ENCODE results near the gene NTRK1.

The NTRK1 gene

GRCh38 chr1:156860628-156861423 lies at the start of gene NTRK1:
Gene NTRK1, plus strand, starts transcription at chr1:156860865. Its CDS starts 70 bp downstream, at chr1:156860935.
- DNase-seq, result no peak

- DNase-seq, result no peak
These were observed 49.5 kb upstream of the NTRK1 start for GRCh38 chr1:156811168-156811567.

- DNase-seq, result no peak
These were observed 48.2 kb upstream of the NTRK1 start for GRCh38 chr1:156812293-156812990.

- no peak for DNase-seq
These were observed 47.4 kb upstream of the NTRK1 start for GRCh38 chr1:156813298-156813697.

GRCh38 chr1:156813750-156814570 lies 46.7 kb upstream of the NTRK1 start:
- no peak for DNase-seq

- DNase-seq, result no peak
These were observed 45.9 kb upstream of the NTRK1 start for GRCh38 chr1:156814571-156815260.

GRCh38 chr1:156815307-156815826 lies 45.3 kb upstream of the NTRK1 start:
- no peak for DNase-seq

GRCh38 chr1:156815961-156816422 lies 44.7 kb upstream of the NTRK1 start:
- no peak for DNase-seq

- no peak for DNase-seq
These were observed 43.9 kb upstream of the NTRK1 start, which contains the start of gene SH2D2A for GRCh38 chr1:156816561-156817328. Gene SH2D2A, minus strand, starts transcription at chr1:156816848. Its CDS starts 140 bp downstream, at chr1:156816708.

- DNase-seq, result no peak
These were observed 38.9 kb upstream of the NTRK1 start for GRCh38 chr1:156821801-156822200.

GRCh38 chr1:156822680-156823079 lies 38.0 kb upstream of the NTRK1 start:
- no peak for DNase-seq

GRCh38 chr1:156823210-156823790 lies 37.4 kb upstream of the NTRK1 start:
- DNase-seq, result no peak

GRCh38 chr1:156826630-156827029 lies 34.0 kb upstream of the NTRK1 start:
- DNase-seq, result no peak

GRCh38 chr1:156828400-156829124 lies 32.1 kb upstream of the NTRK1 start:
- DNase-seq, result no peak

- no peak for DNase-seq
These were observed 28.2 kb upstream of the NTRK1 start for GRCh38 chr1:156832434-156832833.

- DNase-seq, result no peak
These were observed 27.1 kb upstream of the NTRK1 start for GRCh38 chr1:156833603-156834002.

- no peak for DNase-seq
These were observed 26.3 kb upstream of the NTRK1 start for GRCh38 chr1:156834322-156834721.

GRCh38 chr1:156836041-156836654 lies 24.5 kb upstream of the NTRK1 start:
- DNase-seq, result no peak

- no peak for DNase-seq
These were observed 23.8 kb upstream of the NTRK1 start for GRCh38 chr1:156836892-156837291.

- no peak for DNase-seq
These were observed 21.7 kb upstream of the NTRK1 start for GRCh38 chr1:156838972-156839371.
